Activated CD8-positive, alpha-beta T cell treated with anti-CD3 and anti-CD28 coated beads for 36 hours (primary cell): ENCODE data around the gene TBXA2R. TPM values are rescaled to one million over a fixed set of nuclear protein-coding genes. Genes with fewer than 3 reads are reported as not detected.
A peak's percentile ranks its signal among the peaks of the same experiment; 100 is the strongest.

Experiments used
- ATAC-seq: fragments of 200-7000 bp; cut with Tn5 transposase; one replicate; pipeline ENCODE4 v1.10.0; 2021; ENCODE audit warnings: mild to moderate bottlenecking, moderate library complexity
- CTCF ChIA-PET: fragments of 350-600 bp; sonication (Branson Sonifier 250); formaldehyde crosslinking; loops from one replicate; lab custom pipeline; 2021; ENCODE audit warnings: antibody characterized with exemption; lab: Charles Lee
- POLR2A ChIA-PET: fragments of 350-600 bp; sonication (Branson Sonifier 250); formaldehyde crosslinking; loops from one replicate; lab custom pipeline; 2021; ENCODE audit warnings: antibody characterized with exemption; lab: Charles Lee
- DNase-seq: peaks from one replicate; pipeline ENCODE4 v3.0.0-alpha.2; 2020
- H3K27ac Mint-ChIP-seq: one replicate; pipeline ENCODE4 v1.8.0; 2021; ENCODE audit warnings: mild to moderate bottlenecking, mixed read lengths
- H3K27me3 Mint-ChIP-seq: one replicate; pipeline ENCODE4 v1.8.0; 2021; ENCODE audit warnings: mixed read lengths
- H3K36me3 Mint-ChIP-seq: one replicate; pipeline ENCODE4 v1.8.0; 2021; ENCODE audit warnings: low read depth, mixed read lengths
- H3K4me1 Mint-ChIP-seq: one replicate; pipeline ENCODE4 v1.8.0; 2021; ENCODE audit warnings: low read depth, mixed read lengths
- H3K4me3 Mint-ChIP-seq: one replicate; pipeline ENCODE4 v1.8.0; 2021; ENCODE audit warnings: mild to moderate bottlenecking, moderate library complexity, mixed read lengths
- H3K9me3 Mint-ChIP-seq: one replicate; pipeline ENCODE4 v1.8.0; 2021; ENCODE audit warnings: mixed read lengths
- intact Hi-C: fragments of 100-400 bp; cut with micrococcal nuclease; formaldehyde crosslinking; loops from one replicate; pipeline ENCODE4 v1.10.0; 2022
- total RNA-seq, 2 experiments: library from RNA; stranded (reverse); gene quantifications; one replicate each; pipeline ENCODE4 v1.2.3, GENCODE V29; 2021
- TF ChIP-seq, protein P1 (sequence below): fragments of 200-600 bp; IDR thresholded peaks from one replicate; pipeline ENCODE4 v1.8.0; 2022; ENCODE audit warnings: antibody characterized with exemption, mild to moderate bottlenecking

The TBXA2R gene
- total RNA-seq, 2 experiments from 2014 or later: 2.7 to 3.0 TPM

DNA sequence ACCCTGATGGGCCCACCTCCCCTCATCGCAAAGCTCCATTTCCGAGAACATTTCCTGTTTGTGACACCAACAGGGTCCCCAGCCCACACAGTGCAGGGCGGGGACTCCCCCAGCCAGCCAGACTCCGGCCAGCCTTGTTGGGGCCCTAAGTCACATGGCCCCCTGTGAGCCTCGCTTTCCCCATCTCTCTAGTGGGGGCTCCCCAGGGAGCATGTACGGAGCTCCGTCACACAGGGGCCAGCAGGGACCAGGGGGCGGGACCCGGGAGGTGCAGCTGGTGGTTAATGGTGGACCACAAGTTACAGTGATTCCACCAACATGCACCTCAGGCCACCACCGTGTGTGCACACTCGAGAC lies 1.7 kb downstream of the TBXA2R start:
- Mint-ChIP-seq H3K36me3 (no peaks in the 10 kb centered on the region), H3K4me1 (peaks cover 11% of the 10 kb centered on the region), H3K27me3 (no peaks in the 10 kb centered on the region), H3K27ac (no peak overlapping the region), H3K4me3 (no peak overlapping the region), H3K9me3 (no peaks in the 10 kb centered on the region)
- ChIA-PET CTCF (interaction anchor here (0.9 to 1.8 kb wide), 5 partner anchors 18 to 94 kb away, joined by 3 to 9 read pairs (median 4); partner anchors contain the start of gene GIPC3), POLR2A (interaction anchor here (0.8 kb wide), 1 partner anchor 49 kb away, joined by 4 read pairs; no protein-coding TSS in a partner anchor)
- intact Hi-C loops: no loop called here
- ATAC-seq (peak; percentile 73), DNase-seq (peak; percentile 74)
- TF ChIP-seq, protein P1, sequence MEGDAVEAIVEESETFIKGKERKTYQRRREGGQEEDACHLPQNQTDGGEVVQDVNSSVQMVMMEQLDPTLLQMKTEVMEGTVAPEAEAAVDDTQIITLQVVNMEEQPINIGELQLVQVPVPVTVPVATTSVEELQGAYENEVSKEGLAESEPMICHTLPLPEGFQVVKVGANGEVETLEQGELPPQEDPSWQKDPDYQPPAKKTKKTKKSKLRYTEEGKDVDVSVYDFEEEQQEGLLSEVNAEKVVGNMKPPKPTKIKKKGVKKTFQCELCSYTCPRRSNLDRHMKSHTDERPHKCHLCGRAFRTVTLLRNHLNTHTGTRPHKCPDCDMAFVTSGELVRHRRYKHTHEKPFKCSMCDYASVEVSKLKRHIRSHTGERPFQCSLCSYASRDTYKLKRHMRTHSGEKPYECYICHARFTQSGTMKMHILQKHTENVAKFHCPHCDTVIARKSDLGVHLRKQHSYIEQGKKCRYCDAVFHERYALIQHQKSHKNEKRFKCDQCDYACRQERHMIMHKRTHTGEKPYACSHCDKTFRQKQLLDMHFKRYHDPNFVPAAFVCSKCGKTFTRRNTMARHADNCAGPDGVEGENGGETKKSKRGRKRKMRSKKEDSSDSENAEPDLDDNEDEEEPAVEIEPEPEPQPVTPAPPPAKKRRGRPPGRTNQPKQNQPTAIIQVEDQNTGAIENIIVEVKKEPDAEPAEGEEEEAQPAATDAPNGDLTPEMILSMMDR: no peak

DNA sequence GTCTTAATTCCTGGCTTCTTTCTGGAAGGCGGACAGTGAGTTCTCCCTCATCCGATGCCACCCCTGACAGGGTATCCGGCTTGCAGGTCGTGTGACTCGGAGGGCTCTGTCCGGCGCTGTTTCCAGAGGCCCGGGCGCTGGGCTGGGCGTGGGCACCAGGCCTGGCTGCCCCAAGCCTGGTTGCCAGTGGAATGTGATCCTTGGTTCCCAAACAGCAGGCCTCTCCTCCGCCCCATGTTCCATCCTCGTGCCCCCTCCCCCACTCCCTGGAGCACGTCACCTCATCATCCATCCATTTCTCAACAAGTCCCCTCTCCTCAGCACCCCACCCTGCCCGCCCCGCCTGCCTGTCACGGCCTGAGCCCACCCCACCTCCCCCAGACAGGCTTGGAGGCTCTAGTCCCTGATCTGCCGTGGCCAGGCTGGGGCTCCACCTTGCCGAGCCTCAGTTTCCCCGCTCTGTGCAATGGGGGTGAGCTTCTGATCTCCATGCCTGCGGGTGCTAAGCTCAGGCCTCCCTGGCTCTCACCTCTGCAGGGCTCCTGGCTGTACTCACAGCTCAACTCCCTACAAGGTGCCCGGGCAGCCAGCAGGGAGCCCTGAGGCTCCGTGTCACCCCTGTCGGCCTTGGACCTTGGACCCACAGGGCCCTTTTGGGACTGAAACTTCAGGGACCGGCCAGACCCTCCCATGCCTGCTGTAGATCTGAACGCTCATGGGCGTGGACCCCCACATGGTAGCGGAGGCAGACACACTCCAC lies 2.3 kb downstream of the TBXA2R start:
- peak; percentile 29 for ATAC-seq
- Mint-ChIP-seq H3K27me3 (no peaks in the 10 kb centered on the region), H3K4me3 (no peak overlapping the region), H3K4me1 (peaks cover 11% of the 10 kb centered on the region), H3K27ac (peak overlapping the region; percentile 52), H3K9me3 (no peaks in the 10 kb centered on the region), H3K36me3 (no peaks in the 10 kb centered on the region)
- TF ChIP-seq, protein P1: no peak
- ChIA-PET CTCF (interaction anchor here (0.7 to 1.8 kb wide), 6 partner anchors 11 to 95 kb away, joined by 3 to 9 read pairs (median 4); partner anchors contain the start of gene GIPC3), POLR2A (interaction anchor here (0.8 kb wide), 1 partner anchor 48 kb away, joined by 4 read pairs; no protein-coding TSS in a partner anchor)
- no peak for DNase-seq
- intact Hi-C loops: no loop called here

DNA sequence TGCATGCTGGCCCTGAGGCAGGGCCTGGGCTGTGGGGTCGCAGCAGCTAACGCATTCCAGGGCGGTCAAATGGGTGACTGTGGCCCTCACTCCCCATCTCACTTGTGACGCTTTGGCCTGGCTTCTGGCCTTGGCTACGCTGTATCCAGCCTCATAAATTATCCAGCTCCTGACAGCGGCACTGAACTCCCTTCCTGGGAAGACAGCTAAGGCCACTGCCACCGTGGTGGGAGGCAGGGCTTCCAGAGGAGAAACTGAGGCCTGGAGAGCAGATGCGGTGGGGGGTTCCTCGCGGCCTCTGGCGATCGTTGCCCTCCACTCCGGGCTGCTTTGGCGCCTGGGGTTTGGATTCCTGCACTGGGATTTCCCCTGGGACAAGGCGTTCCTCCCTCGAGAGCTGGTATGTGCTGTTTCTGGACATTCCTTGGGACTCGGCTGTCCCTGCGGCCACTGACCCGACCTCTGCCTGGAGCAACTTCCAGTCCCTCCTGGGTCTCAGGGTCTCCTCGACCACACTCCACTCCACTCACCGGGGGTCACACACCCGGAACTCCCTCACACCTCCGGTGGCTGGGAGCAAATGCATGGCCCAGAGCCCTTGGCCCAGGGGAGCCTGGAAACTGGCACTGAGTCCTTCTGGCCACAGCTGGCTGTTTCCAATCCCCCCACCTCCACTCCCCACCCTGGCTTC lies 3.4 kb downstream of the TBXA2R start:
- peaks cover 9% of the 10 kb centered on the region for H3K4me1 Mint-ChIP-seq
- ATAC-seq (no peak), DNase-seq (peak; percentile 13)
- no peaks in the 10 kb centered on the region for H3K27me3 Mint-ChIP-seq
- ChIA-PET POLR2A (no interaction called here), CTCF (interaction anchor here (1.8 kb wide), 1 partner anchor 18 kb away, joined by 9 read pairs; the partner anchor contains the start of gene GIPC3)
- no peak overlapping the region for H3K27ac Mint-ChIP-seq
- intact Hi-C loops: no loop called here
- no peaks in the 10 kb centered on the region for H3K36me3 Mint-ChIP-seq
- TF ChIP-seq, protein P1: no peak
- H3K9me3 Mint-ChIP-seq: no peaks in the 10 kb centered on the region
- H3K4me3 Mint-ChIP-seq: no peak overlapping the region

DNA sequence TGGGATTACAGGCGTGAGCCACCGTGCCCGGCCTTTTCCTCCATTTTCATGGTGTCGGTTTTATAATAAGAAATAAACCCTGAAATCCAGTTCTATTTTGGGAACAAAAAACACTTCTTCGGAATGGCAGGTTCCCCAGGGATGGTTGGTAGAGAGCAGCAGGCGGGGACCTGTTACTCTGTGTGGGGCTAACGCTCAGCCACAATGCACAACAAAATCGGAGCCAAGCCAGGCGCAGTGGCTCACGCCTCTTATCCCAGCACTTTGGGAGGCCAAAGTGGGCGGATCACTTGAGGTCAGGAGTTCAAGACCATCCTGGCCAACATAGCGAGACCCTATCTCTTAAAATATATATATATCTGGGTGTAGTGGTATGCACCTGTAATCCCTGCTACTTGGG lies 5.7 kb downstream of the TBXA2R start:
- intact Hi-C loops: no loop called here
- Mint-ChIP-seq H3K9me3 (no peaks in the 10 kb centered on the region), H3K4me1 (no peaks in the 10 kb centered on the region), H3K4me3 (no peak overlapping the region), H3K27ac (no peak overlapping the region), H3K36me3 (no peaks in the 10 kb centered on the region), H3K27me3 (no peaks in the 10 kb centered on the region)
- ATAC-seq (no peak), DNase-seq (no peak)
- CTCF ChIA-PET: interaction anchor here (1.2 kb wide), 1 partner anchor 10 kb away, joined by 3 read pairs; no protein-coding TSS in a partner anchor
- TF ChIP-seq, protein P1: no peak
- POLR2A ChIA-PET: interaction anchor here (0.8 kb wide), 1 partner anchor 17 kb away, joined by 3 read pairs; no protein-coding TSS in a partner anchor

DNA sequence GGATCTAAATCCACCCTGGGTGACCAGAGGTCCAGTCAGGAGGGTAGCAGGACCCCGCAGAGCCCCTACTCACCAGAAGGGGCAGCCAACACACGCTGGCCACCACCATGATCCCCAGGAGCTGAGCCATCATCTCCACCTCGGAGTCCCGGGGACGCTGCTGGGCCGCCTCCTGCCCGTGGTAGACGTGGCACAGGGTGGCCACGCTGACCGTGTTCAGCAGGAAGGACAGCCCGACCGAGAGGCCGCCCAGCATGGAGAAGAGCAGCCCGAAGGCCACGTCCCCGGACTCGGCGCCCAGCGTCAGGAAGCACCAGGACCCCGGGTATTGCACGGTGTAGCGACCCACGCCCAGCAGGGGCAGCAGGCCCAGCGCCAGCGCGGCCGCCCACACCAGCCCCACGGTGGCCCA lies 6.9 kb downstream of the TBXA2R start:
- Mint-ChIP-seq H3K4me1 (no peaks in the 10 kb centered on the region), H3K27ac (no peak overlapping the region), H3K36me3 (no peaks in the 10 kb centered on the region), H3K4me3 (no peak overlapping the region), H3K27me3 (no peaks in the 10 kb centered on the region), H3K9me3 (no peaks in the 10 kb centered on the region)
- ATAC-seq: no peak
- TF ChIP-seq, protein P1: no peak
- DNase-seq: no peak
- ChIA-PET POLR2A (no interaction called here), CTCF (no interaction called here)
- intact Hi-C loops: no loop called here
